ENCODE data around the gene REXO1.

The REXO1 gene

GRCh38 chr19:1847348-1847683 lies 967 bp downstream of the REXO1 start:
- ChIA-PET POLR2A (ENCODE audit: low non-redundant PET) (no interaction called here), CTCF (interaction anchor here (1.1 kb wide), 1 partner anchor 9 kb away, joined by 5 read pairs; no protein-coding TSS in a partner anchor)
- peak overlapping the region; percentile 98 for H3K27ac ChIP-seq
- DNase-seq (ENCODE audit: low spot score): no peak
- TF ChIP-seq CTCF (conservative IDR thresholded peaks at IDR 0.05; ENCODE audit: low read depth): no peak

GRCh38 chr19:1846517-1847204 lies 1.6 kb downstream of the REXO1 start:
- no peak for DNase-seq (ENCODE audit: low spot score)
- peak overlapping the region; percentile 98 for H3K27ac ChIP-seq
- CTCF ChIA-PET: interaction anchor here (0.8 to 1.1 kb wide), 2 partner anchors 9 to 10 kb away, joined by 3 to 5 read pairs; no protein-coding TSS in a partner anchor
- POLR2A ChIA-PET (ENCODE audit: low non-redundant PET): interaction anchor here (0.6 kb wide), 1 partner anchor 288 kb away, joined by 3 read pairs; no protein-coding TSS in a partner anchor
- no peak for TF ChIP-seq CTCF (conservative IDR thresholded peaks at IDR 0.05; ENCODE audit: low read depth)

GRCh38 chr19:1845642-1846041 lies 2.6 kb downstream of the REXO1 start:
- DNase-seq (ENCODE audit: low spot score): no peak
- peak overlapping the region; percentile 98 for H3K27ac ChIP-seq
- TF ChIP-seq CTCF (conservative IDR thresholded peaks at IDR 0.05; ENCODE audit: low read depth): no peak
- ChIA-PET POLR2A (ENCODE audit: low non-redundant PET) (no interaction called here), CTCF (interaction anchor here (0.5 to 0.6 kb wide), 3 partner anchors 175 to 427 kb away, joined by 3 read pairs; no protein-coding TSS in a partner anchor)

DNA sequence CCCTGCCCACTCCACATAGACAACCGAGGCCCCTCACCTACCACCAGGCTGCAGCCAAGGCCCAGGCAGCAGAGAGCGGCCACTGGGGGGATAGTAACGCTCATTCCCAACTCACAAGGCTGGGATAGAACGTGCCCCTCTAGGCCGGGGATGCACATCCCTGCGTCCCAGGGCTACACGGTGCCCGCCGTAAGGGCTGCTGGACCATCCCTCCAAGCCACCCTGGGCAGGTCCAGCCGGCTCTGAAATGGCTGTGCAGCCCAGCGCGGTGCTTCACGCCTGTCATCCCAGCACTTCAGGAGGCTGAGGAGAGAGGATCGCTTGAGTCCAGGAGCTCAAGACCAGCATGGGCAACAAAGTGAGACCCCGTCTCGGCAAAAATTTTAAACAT lies 3.2 kb downstream of the REXO1 start:
- peak overlapping the region; percentile 98 for H3K27ac ChIP-seq
- DNase-seq (ENCODE audit: low spot score): no peak
- POLR2A ChIA-PET (ENCODE audit: low non-redundant PET): no interaction called here
- CTCF ChIA-PET: interaction anchor here (0.6 kb wide), 2 partner anchors 427 to 1332 kb away, joined by 3 to 5 read pairs; no protein-coding TSS in a partner anchor
- no peak for TF ChIP-seq CTCF (conservative IDR thresholded peaks at IDR 0.05; ENCODE audit: low read depth)

GRCh38 chr19:1844513-1845124 lies 3.7 kb downstream of the REXO1 start:
- peak overlapping the region; percentile 98 for H3K27ac ChIP-seq
- no peak for DNase-seq (ENCODE audit: low spot score)
- ChIA-PET POLR2A (ENCODE audit: low non-redundant PET) (no interaction called here), CTCF (interaction anchor here (0.6 kb wide), 1 partner anchor 1333 kb away, joined by 5 read pairs; no protein-coding TSS in a partner anchor)
- TF ChIP-seq CTCF (conservative IDR thresholded peaks at IDR 0.05; ENCODE audit: low read depth): no peak

- peak overlapping the region; percentile 98 for H3K27ac ChIP-seq
- TF ChIP-seq CTCF (conservative IDR thresholded peaks at IDR 0.05; ENCODE audit: low read depth): no peak
- ChIA-PET POLR2A (ENCODE audit: low non-redundant PET) (no interaction called here), CTCF (interaction anchor here (0.6 to 1.6 kb wide), 2 partner anchors 18 to 37 kb away, joined by 3 to 6 read pairs; no protein-coding TSS in a partner anchor)
- DNase-seq (ENCODE audit: low spot score): no peak
Measured at GRCh38 chr19:1843646-1844394, 4.5 kb downstream of the REXO1 start.

All from RWPE1 (cell line).